Umbilical cord (tissue), 2 donors: Measurements from ENCODE around the gene ZNF442. TPM values are rescaled to one million over a fixed set of nuclear protein-coding genes. Genes with fewer than 3 reads are reported as not detected.
A peak's percentile ranks its signal among the peaks of the same experiment; 100 is the strongest.
"Not testable (repeated sequence)": the region's sequence is repeated elsewhere in the genome, so short reads cannot be mapped to it uniquely, and the experiment has no call there.

Source experiments
- DNase-seq: peaks from one replicate; pipeline ENCODE4 v3.0.0-alpha.2; 2015; ENCODE audit warnings: low spot score
- total RNA-seq: library from RNA; depleted of rRNA; stranded (reverse); fragments of >200 nt; gene quantifications from one replicate; pipeline ENCODE4 v1.2.3, GENCODE V29; 2014; ENCODE audit warnings: low replicate concordance; ENCODE audit not compliant: insufficient read depth

ZNF442 gene
- total RNA-seq: 10.6 TPM

DNA sequence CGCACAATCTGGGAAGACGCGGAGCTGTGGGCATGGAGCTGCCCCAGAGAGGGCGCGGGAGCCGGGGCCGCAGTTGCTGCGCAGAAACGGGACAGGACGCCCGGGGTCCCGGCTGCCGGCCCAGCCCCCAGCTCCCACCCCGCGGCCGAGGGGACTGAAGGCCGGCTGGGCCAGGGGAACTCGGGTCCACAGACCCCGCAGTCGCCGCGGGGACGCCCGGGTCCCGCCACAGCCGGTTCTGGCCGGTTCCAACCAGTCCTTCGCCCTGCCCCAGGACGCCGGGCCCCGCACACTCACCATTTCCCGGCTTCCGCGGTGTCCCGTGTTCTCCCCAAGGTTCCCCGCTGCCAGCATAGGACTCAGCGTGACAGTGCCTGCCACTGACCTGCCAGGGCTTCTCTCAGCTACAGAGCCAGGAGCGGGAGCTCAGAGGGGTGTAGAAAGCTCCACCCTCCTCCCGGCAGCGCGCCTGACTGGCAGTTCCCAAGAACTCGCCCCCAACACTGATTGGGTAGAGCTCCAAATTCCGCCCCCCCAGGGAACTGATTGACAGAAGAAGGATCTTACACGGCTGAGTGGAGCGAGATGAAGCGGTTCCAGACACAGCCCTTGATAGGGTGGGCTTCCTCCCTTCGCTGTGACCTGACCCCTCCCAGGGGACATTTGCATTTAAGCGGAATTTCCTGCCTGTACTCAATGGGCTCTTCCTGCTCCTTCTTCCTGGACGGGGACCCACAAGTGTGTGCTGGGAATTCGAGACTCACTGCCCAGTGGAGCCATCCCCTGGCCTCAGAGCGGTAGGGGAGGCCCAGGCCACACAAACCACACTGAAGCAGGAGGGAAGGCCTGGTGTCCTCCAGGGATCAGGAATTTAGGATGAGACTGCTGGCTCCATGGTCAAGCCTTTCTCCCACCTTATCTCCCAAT, at the start of gene ZNF442:
Gene ZNF442 (minus strand): TSS at position 448 of the 927 bp plus-strand sequence. CDS start 2,052 bp downstream, outside the sequence.
- DNase-seq: peak; percentile 99

DNA sequence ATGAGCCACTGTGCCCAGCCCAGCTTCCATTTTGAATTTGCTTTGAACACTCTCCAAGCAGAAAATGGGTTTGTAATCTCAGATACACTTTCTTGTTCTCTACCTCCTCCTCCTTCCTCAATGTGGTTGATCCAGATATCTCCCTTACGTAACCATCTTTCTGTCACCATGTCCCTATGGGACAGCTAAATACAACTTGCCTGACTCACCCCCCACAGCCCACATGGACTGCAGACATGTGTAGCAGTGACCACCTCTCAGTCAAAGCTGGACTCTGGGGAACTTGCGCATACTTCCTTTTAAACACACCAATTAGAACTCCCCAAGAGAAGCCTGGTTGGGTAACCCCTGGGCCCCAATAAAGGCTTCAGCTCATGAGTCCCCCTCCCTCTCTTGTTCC, 46.4 kb upstream of the ZNF442 start:
- DNase-seq: no peak

DNA sequence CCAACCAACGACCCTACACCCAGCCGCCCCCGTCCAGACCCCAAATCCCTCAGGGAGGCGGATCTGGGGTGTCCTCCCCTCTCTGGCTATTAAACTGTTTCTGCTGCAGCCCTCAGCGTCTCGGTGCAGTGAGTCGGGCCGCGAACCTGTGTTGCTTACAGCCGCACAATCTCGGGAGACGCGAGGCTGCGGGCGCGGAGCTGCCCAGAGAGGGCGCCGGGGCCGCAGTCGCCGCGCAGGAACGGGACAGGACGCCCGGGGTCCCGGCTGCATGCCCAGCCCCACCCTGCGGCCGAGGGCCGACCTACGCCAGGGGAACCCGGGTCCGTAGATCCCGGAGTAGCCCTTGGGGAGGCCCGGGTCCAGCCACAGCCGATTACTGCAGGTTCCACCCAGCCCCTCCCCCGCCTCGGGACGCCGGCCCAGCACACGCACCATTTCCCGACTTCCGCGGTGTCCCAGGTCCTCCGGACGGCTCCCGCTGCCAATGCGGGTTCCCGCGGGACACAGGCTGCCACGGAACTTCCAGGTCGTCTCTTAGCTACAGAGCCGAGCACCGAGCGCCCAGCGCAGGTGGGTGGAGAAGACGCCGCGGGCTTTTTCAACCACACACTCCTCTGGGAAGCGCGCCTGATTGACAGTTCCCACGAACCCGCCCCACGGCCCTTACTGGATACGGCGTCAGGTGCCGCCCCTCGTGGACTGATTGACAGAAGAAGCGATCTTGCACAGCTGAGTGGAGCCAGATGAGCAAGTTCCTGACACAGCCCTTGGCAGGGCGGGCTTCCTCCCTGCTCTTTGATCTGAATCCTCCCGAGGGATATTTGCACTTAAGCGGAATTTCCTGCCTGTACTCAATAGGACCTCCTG, 35.4 kb upstream of the ZNF442 start, which contains the start of gene ZNF799:
Gene ZNF799 (minus strand): TSS at position 639 of the 870 bp plus-strand sequence. CDS start 201 bp downstream, at position 438.
- DNase-seq: peak; percentile 99

GRCh38 chr19:12399901-12400632, 34.6 kb upstream of the ZNF442 start:
- DNase-seq: peak; percentile 5

DNA sequence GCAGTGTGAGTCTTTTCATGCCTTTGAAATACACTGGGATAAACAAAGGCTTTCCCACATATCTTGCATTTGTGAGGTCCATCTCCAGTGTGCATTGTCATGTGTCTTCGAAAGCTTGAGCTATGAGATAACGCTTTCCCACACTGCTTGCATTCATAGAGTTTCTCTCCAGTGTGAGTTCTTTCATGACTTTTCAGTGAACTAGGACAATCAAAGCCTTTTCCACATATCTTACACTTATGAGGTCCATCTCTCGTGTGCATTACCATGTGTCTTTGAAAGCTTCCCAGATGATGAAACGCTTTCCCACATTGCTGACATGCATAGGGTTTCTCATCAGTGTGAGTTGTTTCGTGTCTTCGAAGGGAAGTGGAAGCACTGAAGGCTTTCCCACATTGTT, 25.7 kb upstream of the ZNF442 start:
- not testable (repeated sequence) for DNase-seq

DNA sequence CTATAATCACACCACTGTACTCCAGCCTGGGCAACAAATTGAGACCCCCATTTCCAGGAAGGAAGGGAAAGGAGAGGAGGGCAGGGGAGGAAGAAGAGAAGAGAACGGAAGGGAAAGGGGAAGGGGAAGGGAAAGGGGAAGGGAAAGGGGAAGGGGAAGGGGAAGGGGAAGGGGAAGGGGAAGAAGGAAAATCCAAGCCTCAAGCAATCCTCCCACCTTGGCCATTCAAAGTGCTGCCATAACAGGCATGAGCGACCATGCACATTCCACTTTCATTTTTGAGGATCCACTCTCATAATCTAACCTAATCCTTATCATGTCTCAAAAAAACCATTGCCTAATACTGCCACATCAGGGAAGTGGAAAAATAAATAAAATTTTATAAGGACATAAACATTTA, 20.9 kb upstream of the ZNF442 start:
- not testable (repeated sequence) for DNase-seq

DNA sequence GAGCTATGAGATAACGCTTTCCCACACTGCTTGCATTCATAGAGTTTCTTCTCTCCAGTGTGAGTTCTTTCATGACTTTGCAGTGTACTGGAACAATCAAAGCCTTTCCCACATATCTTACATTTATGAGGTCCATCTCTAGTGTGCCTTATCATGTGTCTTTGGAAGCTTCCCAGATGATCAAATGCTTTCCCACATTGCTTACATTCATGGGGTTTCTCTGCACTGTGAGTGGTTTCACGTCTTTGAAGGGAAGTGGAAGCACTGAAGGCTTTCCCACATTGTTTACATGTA, 14.9 kb upstream of the ZNF442 start:
- DNase-seq: no peak

DNA sequence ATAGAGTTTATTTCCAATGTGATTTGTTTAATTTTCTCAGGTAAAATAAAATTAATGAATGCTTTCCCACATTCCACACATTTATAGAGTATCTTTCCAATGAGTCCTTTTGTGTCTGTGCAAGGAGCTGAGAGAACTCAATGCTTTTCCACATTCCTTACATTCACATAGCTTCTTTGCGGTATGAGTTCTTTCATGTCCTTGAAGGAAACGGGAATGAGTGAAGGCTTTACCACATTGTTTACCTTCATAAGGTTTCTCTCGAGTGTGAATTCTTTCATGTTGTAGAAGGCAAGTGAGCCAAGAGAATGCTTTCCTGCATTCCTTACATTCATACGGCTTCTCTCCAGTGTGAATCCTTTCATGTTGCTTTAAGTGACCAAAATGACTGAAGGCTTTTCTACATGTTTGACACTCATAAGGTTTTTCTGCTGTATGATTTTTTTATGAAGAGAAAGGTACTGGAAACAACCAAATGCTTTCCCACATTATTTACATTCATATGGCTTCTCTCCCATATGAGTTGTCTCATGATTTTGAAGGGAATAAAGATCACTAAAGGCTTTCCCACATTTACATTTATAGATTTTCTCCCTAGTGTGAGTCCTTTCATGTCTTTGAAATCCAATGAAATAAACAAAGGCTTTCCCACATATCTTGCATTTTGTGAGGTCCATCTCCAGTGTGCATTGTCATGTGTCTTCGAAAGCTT, 14.4 kb upstream of the ZNF442 start:
- no peak for DNase-seq

DNA sequence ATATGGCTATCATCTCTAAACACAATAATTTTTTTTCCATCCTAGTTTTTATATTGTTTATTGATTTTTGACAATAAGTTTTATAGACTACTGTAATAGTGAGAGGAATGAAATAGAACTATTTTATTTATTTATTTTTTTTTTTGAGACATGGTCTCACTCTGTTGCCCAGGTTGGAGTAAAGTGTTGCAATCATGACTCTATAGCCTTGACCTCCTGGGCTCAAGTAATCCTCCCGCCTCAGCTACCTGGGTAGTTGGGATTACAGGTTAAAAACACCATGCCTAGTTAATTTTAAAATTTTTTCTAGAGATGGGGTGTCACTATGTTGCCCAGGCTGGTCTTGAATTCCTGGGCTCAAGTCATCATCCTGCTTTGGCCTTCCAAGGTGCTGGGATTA, 8.5 kb upstream of the ZNF442 start:
- DNase-seq: no peak

DNA sequence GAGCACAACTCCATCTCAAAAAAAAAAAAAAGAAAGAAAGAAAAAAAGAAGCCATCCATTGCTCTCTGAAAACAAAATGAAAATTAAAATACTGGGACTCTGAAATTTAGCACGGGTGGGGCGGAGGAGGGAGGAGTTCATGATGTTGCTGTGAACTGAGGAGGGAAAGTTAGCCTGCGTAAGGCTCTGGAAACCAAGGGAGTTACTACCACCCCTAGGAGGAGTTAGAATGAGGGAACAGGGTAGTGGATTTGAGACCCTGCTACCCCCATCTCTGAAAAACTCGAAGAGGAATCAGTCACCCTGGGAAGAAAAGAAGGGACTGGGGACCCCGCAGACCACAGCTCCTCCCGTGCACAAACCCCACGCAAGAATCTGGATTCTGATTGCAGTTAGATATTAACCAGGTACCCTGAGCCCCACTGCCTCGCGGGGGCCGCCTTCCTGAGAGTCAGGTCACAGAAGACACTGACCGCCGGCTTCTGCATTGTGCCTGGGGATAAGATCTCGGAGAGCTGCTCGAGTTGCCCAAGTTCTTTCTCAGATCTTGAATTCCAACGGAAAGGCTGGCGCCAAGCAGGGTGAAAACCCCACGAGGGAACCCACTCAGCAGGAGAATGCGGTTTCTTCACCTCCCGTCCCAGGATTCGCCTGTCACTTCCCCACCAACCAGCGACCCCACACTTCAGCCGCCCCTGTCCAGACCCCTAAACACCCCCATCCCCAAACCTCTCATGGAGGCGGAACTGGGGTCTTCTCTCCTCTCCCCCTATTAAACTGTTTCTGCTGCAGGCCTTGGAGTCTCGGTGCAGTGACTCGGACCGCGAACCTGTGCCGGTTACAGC, 870 bp downstream of the ZNF442 start:
- DNase-seq: peak; percentile 16

DNA sequence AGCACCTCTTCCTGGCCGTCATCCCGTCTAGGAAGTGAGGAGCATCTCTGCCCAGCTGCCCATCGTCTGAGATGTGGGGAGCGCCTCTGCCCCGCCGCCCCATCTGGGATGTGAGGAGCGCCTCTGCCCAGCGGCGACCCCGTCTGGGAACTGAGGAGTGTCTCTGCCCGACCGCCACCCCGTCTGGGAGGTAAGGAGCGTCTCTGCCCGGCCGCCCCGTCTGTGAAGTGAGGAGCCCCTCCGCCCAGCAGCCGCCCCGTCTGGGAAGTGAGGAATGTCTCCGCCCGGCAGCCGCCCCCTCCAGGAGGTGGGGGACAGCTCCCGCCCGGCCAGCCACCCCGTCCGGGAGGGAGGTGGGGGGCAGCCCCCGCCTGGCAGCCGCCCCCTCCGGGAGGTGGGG, 3.2 kb downstream of the ZNF442 start:
- DNase-seq: not testable (repeated sequence)

GRCh38 chr19:12353375-12353774, 12.1 kb downstream of the ZNF442 start:
- no peak for DNase-seq

DNA sequence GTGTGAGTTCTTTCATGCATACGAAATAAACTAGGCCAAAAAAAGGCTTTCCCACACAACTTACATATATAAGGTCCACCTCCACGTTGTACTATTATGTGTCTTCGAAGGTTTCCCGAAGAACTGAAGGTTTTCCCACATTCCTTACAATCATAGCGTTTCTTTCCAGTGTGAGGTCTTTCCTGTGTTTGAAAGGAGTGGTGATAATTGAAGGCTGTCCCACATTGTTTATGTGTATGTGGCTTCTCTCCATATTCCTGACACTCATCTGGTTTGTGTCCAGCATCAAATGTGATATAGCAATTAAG, 14.6 kb downstream of the ZNF442 start:
- no peak for DNase-seq

DNA sequence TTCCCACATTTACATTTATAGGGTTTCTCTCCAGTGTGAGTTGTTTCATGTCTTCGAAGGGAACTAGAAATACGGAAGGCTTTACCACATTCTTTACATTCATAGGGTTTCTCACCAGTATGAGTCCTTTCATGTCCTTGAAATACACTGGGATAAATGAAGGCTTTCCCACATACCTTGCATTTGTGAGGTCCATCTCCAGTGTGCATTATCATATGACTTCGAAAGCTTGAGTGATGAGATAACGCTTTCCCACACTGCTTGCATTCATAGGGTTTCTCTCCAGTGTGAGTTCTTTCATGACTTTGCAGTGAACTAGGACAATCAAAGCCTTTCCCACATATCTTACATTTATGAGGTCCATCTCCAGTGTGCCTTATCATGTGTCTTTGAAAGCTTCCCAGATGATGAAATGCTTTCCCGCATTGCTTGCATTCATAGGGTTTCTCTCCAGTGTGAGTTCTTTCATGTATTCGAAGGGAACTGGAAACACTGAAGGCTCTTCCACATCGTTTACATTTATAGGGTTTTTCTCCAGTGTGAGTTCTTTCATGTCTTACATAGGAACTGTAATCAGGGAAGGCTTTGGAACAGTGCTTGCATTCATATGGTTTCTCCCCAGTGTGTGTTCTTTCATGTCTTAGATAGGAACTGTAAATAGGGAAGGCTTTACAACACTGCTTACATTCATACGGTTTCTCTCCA, 15.1 kb downstream of the ZNF442 start:
- DNase-seq: no peak

GRCh38 chr19:12346896-12347295, 18.6 kb downstream of the ZNF442 start:
- no peak for DNase-seq

DNA sequence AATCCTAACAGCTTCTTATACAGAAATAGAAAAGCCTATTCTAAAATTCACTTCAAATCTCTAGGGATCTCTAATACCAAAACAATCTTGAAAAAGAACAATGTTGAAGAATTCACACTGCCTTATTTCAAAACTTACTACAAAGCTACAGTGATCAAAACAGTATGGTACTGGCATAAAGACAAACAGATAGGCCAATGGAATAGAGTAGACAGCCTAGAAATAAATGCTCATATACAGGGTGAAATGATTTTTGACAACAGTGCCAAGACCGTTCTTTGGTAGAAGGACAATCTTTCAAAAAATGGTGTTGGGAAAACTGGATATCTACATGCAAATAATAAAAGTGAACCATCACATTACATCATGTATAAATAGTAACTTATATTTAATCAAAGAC, 20.3 kb downstream of the ZNF442 start:
- DNase-seq: no peak

DNA sequence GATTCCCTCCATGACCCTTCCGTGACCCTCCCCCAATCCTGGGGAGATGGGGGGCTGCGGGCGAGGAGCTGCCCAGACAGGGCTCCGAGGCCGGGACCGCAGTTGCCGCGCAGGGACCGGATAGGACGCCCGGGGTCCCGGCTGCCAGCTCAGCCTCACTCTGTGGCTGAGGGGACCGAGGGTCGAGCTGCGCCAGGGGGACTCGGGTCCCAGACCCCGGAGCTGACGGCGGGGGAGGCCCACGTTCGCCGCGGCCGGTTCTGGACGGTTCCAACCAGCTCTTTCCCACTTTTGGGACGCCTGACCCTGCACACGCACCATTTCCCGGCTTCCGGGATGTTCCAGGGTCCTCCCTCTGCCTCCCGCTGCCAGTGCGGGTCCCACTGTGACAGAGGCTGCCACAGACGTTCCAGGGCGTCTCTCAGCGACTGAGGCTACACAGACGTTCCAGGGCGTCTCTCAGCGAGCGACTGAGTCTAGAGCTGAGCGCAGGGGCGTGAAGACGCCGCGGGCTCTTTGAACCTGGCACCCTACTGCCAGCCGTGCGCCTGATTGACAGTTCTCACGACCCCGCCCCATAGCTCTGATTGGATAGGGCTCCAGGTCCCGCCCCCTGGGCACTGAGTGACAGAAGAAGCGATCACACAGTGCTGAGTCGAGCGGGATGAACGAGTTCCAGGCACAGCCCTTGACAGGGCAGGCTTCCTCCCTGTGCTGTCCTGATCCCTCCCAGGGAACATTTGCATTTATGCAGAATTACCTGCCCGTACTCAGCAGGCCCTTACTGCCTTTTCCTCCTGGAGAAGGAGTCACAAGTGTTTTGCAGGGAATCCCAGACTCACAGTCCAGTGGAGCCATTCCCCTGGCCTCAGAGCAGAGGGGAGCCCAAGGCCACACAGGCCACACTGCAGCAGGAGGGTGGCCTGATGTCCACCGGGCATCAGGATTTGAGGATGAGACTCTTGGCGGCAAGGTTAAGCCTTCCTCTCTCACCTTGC, 32.0 kb downstream of the ZNF442 start, which contains the start of gene ZNF563:
Gene ZNF563 (minus strand): TSS at position 472 of the 998 bp plus-strand sequence. CDS start 151 bp downstream, at position 321.
- DNase-seq: peak; percentile 99
